Measurements from ENCODE around the gene MYBBP1A. TPM values are rescaled to one million over a fixed set of nuclear protein-coding genes. Genes with fewer than 3 reads are reported as not detected.

MYBBP1A gene
- total and polyA plus RNA-seq, 2 of the 4 experiments (the other 2 are of a cell fraction), result 22.6 to 45.9 TPM

GRCh38 chr17:4579678-4580077, 24.5 kb upstream of the MYBBP1A start:
- Histone ChIP-seq H3K27me3 (ENCODE audit: control insufficient read depth, insufficient read depth, low read length) (peaks cover 57% of the 10 kb centered on the region), H3K36me3 (ENCODE audit: control insufficient read depth, insufficient read depth, low read length) (no peaks in the 10 kb centered on the region), H2AK9ac (replicated peaks; ENCODE audit: low read depth, low read length, poor library complexity) (no peak overlapping the region), H4K91ac (ENCODE audit: insufficient read depth, low read depth, low read length) (no peak overlapping the region), H3K56ac (ENCODE audit: extremely low read depth, insufficient read depth, low read length) (no peak overlapping the region), H3K79me1 (ENCODE audit: low read depth in 1 of 2, low read length in 2 of 2) (no peaks in the 10 kb centered on the region), H3K4me2 (ENCODE audit: low read depth, low read length) (no peak overlapping the region), H2BK15ac (ENCODE audit: low read depth, low read length) (no peak overlapping the region), H2AFZ (replicated peaks; ENCODE audit: low read length, poor library complexity) (no peak overlapping the region), H3K4me1 (ENCODE audit: control insufficient read depth, insufficient read depth, low read length) (peaks cover 1% of the 10 kb centered on the region; the same call in 1 of the 2 replicates), H3K14ac (replicated peaks; ENCODE audit: low read depth, low read length) (no peak overlapping the region), H2AK5ac (ENCODE audit: low read depth, low read length) (no peak overlapping the region), H2BK5ac (ENCODE audit: low read depth, low read length, poor library complexity, severe bottlenecking) (no peak overlapping the region), H3K18ac (ENCODE audit: low read depth, low read length) (no peak overlapping the region), H4K5ac (ENCODE audit: low read depth, low read length) (no peak overlapping the region), H3K4me3 (ENCODE audit: insufficient read depth, low read depth, low read length) (no peak overlapping the region), H3K9ac (ENCODE audit: low read depth, low read length) (no peak overlapping the region), H4K20me1 (ENCODE audit: insufficient read depth, low read length) (no peaks in the 10 kb centered on the region), H3K4ac (ENCODE audit: low read depth, low read length) (no peak overlapping the region), H3K23ac (ENCODE audit: low read depth, low read length) (no peak overlapping the region), H4K8ac (ENCODE audit: low read depth in 2 of 2, low read length in 2 of 2) (no peak overlapping the region), H2BK20ac (ENCODE audit: low read depth, low read length) (no peak overlapping the region), H3K9me3 (ENCODE audit: control insufficient read depth, insufficient read depth, low read length) (no peaks in the 10 kb centered on the region), H3K9me1 (ENCODE audit: insufficient read depth, low read length) (no peaks in the 10 kb centered on the region), H2BK120ac (ENCODE audit: low read depth, low read length) (no peak overlapping the region), H3K27ac (ENCODE audit: insufficient read depth, low read length) (no peak overlapping the region)
- ATAC-seq (ENCODE audit: low read depth) (no peak), DNase-seq (no peak)
- intact Hi-C loops (cut with micrococcal nuclease), result no loop called here
- TF ChIP-seq RCOR1 (IDR thresholded peaks at IDR 0.05; ENCODE audit: insufficient replicate concordance, low read length), result no peak
- TF ChIP-seq, protein P1, sequence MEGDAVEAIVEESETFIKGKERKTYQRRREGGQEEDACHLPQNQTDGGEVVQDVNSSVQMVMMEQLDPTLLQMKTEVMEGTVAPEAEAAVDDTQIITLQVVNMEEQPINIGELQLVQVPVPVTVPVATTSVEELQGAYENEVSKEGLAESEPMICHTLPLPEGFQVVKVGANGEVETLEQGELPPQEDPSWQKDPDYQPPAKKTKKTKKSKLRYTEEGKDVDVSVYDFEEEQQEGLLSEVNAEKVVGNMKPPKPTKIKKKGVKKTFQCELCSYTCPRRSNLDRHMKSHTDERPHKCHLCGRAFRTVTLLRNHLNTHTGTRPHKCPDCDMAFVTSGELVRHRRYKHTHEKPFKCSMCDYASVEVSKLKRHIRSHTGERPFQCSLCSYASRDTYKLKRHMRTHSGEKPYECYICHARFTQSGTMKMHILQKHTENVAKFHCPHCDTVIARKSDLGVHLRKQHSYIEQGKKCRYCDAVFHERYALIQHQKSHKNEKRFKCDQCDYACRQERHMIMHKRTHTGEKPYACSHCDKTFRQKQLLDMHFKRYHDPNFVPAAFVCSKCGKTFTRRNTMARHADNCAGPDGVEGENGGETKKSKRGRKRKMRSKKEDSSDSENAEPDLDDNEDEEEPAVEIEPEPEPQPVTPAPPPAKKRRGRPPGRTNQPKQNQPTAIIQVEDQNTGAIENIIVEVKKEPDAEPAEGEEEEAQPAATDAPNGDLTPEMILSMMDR (conservative IDR thresholded peaks at IDR 0.05; ENCODE audit: low read depth, low read length), result no peak
- no peak for TF ChIP-seq MXI1 (IDR thresholded peaks at IDR 0.05; ENCODE audit: borderline replicate concordance, low read depth, low read length)
- no peak for TF ChIP-seq RAD21 (IDR thresholded peaks at IDR 0.05; ENCODE audit: low read length)
- TF ChIP-seq FOS (IDR thresholded peaks at IDR 0.05; ENCODE audit: low read depth, low read length), result no peak
- no peak for TF ChIP-seq SMC3 (IDR thresholded peaks at IDR 0.05; ENCODE audit: low read depth, low read length)
- no peak for TF ChIP-seq USF2 (IDR thresholded peaks at IDR 0.05; ENCODE audit: low read depth, low read length)
- no peak for TF ChIP-seq BHLHE40 (IDR thresholded peaks at IDR 0.05; ENCODE audit: low read depth, low read length)
- no peak for TF ChIP-seq CEBPB (IDR thresholded peaks at IDR 0.05; ENCODE audit: low read depth, low read length)
- TF ChIP-seq MAFK (IDR thresholded peaks at IDR 0.05; ENCODE audit: low read depth, low read length), result no peak
- no peak for TF ChIP-seq MAZ (IDR thresholded peaks at IDR 0.05; ENCODE audit: borderline replicate concordance, low read depth, low read length)
- no peak for TF ChIP-seq NFE2L2 (IDR thresholded peaks at IDR 0.05; ENCODE audit: low read depth, low read length)
- TF ChIP-seq RFX5 (IDR thresholded peaks at IDR 0.05; ENCODE audit: low read depth, low read length), result no peak
- TF ChIP-seq ELK1 (IDR thresholded peaks at IDR 0.05; ENCODE audit: borderline replicate concordance, low read depth, low read length), result no peak
- no peak for TF ChIP-seq POLR2A (IDR thresholded peaks at IDR 0.05; ENCODE audit: low read depth, low read length)
- TF ChIP-seq CHD1 (IDR thresholded peaks at IDR 0.05; ENCODE audit: low read depth, low read length), result no peak
- 88% methylated on average over 3 of the region's 11 CpGs; no CpG with 5 or more reads in 1 of the 2 experiments for WGBS, 2 experiments (ENCODE audit: extremely low coverage in 2 of 2, insufficient read length in 1 of 2)
- dilution Hi-C loops (cut with HindIII; ENCODE audit: low sequenced_read_pairs, unreplicated experiment), result no loop called here
- ChIA-PET CTCF (no interaction called here), POLR2A (ENCODE audit: unreplicated experiment) (no interaction called here)
- in situ Hi-C loops (cut with MboI; ENCODE audit: low sequenced_read_pairs), result loop anchor here (10.0 kb wide), 1 partner anchor 305 kb away; no protein-coding TSS in a partner anchor
- no TSS peak for BruUV-seq (replicated peaks)
